Fibroblast of mammary gland (primary cell): ENCODE measurements around the gene PLCH1.

ENCODE experiments used
- DNase-seq: peaks from one replicate; pipeline ENCODE4 v3.0.0-alpha.2; 2010; ENCODE audit warnings: low read depth
- H3K4me3 ChIP-seq: 2 replicates; pipeline ENCODE4 v1.5.1; 2011; ENCODE audit warnings: low read depth, mild to moderate bottlenecking, low read length, moderate library complexity; ENCODE audit not compliant: control insufficient read depth
- TF ChIP-seq, protein P1 (sequence below): conservative IDR thresholded peaks from 2 replicates; pipeline ENCODE4 v1.5.1; 2011; ENCODE audit warnings: low read depth, low read length, inconsistent platforms; ENCODE audit not compliant: control insufficient read depth, insufficient read depth

The PLCH1 gene

DNA sequence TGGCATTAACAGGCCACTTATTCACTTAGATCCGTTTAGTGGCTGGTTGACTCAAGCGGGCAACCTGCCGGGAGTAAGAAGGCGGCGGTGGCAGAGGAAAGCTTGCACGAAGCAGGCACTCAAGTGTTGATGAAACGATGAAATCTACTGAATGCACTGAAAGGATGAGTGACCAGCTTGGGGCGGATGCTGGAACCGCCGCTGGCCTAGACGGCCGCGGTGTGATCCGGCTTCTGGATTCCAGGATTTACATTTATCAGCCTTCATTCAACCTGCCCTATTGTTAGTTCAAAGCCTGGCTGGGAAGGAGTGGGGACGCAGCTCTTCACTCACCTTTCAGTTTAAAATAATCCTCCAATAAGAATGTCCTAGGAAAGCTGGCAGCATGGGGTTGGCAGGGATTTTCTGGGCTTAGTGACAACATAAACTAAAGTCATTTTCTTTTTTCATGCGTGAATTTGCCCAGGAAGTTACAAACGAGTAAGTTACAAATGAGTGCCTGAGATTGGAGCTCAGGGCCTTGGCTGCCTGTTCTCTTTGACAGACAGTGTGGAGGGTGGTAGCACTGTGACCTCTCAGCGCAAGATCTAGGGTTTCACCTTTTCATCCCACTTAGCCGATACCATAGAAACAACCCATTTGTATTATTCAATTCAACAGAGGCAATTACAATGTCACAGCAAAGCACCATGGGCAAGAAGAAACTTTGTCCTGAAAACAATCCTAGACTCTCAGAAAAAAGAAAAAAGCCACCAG, 1.1 kb upstream of the PLCH1 start:
- no peak for DNase-seq
- TF ChIP-seq, protein P1, sequence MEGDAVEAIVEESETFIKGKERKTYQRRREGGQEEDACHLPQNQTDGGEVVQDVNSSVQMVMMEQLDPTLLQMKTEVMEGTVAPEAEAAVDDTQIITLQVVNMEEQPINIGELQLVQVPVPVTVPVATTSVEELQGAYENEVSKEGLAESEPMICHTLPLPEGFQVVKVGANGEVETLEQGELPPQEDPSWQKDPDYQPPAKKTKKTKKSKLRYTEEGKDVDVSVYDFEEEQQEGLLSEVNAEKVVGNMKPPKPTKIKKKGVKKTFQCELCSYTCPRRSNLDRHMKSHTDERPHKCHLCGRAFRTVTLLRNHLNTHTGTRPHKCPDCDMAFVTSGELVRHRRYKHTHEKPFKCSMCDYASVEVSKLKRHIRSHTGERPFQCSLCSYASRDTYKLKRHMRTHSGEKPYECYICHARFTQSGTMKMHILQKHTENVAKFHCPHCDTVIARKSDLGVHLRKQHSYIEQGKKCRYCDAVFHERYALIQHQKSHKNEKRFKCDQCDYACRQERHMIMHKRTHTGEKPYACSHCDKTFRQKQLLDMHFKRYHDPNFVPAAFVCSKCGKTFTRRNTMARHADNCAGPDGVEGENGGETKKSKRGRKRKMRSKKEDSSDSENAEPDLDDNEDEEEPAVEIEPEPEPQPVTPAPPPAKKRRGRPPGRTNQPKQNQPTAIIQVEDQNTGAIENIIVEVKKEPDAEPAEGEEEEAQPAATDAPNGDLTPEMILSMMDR, result no peak
- no peak overlapping the region for H3K4me3 ChIP-seq

GRCh38 chr3:155744010-155744625, 753 bp downstream of the PLCH1 start:
- H3K4me3 ChIP-seq, result peak overlapping the region; percentile 70
- no peak for DNase-seq
- TF ChIP-seq, protein P1, result no peak

DNA sequence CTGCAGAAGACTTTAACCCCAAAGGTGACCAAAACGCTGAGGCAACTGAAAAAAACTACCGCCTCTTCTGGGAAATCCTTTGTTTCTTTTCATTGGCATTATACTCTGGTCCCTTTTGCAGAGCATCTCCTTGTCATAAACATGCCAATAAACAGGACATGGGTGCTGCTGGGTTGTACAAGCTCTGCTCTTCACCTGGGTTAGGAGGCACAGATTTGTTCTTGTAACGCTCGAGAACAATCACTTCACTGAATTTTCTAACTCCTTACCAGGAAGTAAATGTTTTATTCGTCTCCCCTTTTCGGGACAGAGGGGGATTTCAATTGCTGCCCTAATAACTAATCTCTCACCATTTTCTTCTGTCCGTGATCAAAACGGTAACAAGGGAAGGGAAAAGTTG, 1.3 kb downstream of the PLCH1 start:
- peak overlapping the region; percentile 70 for H3K4me3 ChIP-seq
- DNase-seq, result no peak
- TF ChIP-seq, protein P1, result no peak

- no peak for DNase-seq
- no peak overlapping the region for H3K4me3 ChIP-seq
- TF ChIP-seq, protein P1, result no peak
These were observed 2.4 kb downstream of the PLCH1 start for GRCh38 chr3:155742349-155742965.

DNA sequence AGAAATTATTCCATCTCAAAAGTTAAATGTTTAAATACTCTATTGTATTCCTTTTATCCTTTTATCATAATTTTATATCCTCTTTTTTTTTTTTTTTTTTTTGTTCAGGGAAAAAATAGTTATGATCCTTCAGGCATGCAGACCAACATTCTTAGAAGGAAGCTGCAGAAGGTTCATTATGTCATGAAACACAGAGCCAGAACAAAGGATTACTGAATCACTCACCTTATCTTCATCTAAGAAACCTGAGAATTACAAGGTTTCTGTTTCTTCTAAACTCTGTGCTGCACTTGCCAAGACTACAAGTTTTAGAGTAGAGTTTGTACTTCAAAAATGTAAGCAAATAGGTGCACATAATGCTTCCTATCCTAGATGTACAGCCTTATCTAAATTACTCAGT, 3.3 kb downstream of the PLCH1 start:
- H3K4me3 ChIP-seq, result no peak overlapping the region
- TF ChIP-seq, protein P1, result no peak
- no peak for DNase-seq

- TF ChIP-seq, protein P1, result no peak
- DNase-seq, result no peak
- no peak overlapping the region for H3K4me3 ChIP-seq
These were observed 3.8 kb downstream of the PLCH1 start for GRCh38 chr3:155741101-155741500.
